Medulla oblongata (tissue), 1 donor: ENCODE measurements around the gene YIPF5.

ENCODE experiments used
- DNase-seq: peaks from one replicate; pipeline ENCODE4 v3.0.0-alpha.2; 2015; ENCODE audit errors: extremely low spot score

Gene YIPF5

DNA sequence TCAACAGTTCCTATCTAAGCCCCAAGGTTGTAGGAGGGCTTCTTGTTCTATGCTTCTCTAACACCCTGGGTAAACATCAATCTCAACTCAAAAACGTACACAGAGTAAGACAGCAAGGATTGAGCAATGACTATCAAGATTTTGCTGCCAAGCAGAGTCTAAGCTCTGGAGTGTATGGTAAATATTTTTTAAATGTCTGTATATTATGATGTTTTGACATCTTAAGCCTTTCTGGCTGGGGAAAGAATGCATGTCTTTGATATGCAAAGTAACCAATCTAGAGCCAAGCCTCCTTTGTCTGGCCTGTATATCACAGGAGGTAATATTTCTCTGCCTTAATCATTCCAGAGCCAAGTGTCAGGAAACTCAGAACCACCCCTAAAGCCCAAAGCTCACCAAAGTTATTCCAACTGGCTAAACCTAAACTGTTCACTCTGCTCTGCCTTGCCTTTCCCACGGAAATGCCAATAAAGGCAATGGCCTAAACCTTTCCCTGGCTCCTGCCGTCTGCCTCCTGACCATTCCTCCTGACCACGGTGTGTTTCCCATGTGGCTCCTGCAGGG, 45.2 kb downstream of the YIPF5 start:
- no peak for DNase-seq

- no peak for DNase-seq
Observed at GRCh38 chr5:144122641-144123040, 47.8 kb downstream of the YIPF5 start.

GRCh38 chr5:144122081-144122480, 48.4 kb downstream of the YIPF5 start:
- no peak for DNase-seq

DNA sequence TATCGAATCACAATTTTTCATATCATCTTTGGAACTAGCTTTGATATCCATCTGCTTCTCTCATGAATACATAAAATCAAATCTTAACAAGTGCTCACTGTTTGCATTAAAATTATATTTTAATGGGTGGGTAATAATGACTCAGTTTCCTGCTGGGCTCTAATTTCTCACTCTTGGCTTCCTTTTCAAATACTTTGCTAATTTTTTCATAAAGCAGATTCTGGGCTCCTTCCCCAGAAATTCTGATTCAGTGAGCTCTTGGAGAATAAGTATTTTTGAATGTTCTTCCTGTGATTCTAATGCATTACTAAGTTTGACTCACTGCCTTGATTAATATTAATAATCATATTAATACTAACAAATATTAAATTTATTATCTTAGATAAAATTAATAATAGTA, 48.9 kb downstream of the YIPF5 start:
- no peak for DNase-seq

DNA sequence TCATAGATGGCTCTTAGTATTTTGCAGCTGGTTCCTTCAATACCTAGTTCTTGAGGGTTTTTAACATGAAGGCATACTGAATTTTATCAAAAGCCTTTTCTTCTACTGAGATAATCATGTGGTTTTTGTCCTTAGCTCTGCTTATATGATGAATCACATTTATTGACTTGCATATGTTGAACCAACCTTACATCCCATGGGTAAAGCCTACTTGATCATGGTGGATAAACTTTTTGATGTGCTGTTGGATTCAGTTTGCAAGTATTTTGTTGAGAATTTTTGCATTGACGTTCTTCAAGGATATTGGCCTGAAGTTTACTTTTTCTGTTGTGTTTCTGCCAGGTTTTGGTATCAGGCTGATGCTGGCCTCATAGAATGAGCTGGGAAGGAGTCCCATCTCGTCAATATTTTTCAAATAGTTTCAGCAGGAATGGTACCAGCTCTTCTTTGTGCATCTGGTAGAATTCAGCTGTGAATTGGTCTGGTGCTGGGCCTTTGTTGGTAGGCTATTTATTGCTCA, 49.7 kb downstream of the YIPF5 start:
- no peak for DNase-seq

DNA sequence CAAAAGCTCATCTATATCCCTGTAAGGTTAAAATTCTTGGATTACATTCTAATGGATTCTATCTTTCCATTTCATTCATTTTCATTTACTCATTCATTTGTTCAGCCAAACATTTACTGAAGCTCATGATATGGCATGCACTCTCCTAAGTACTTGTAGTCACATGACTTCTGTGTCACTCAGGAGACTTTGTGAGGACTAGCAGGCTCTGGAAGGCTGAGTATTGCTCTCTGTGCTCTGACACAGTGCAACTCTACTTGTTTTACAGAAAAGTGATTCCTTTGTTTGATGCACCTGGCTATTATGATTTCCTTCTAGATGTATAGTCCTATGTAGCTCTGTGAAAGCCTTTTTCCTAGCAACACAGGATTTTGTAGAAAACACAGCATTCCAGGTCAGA, 53.0 kb downstream of the YIPF5 start:
- DNase-seq: no peak

DNA sequence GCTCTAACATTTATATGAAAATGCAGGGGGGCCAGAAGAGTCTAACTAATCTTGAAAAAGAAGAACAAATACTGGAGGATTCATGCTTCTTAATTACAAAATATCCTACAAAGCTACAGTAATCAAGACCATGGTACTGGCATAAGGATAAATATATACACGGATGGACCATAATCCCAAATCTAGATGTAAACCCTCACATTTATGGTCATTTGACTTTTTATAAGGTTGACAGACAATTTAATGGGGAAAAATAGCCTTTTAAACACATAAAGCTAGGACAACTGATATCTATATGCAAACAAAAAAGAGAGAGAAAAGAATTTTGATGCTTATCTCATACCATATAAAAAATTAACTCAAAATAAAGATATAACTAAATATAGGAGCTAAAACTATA, 55.9 kb downstream of the YIPF5 start:
- DNase-seq: no peak
